Measurements from ENCODE around the gene ATG10.
A peak's percentile ranks its signal among the peaks of the same experiment; 100 is the strongest.
"Not testable (repeated sequence)": the region's sequence is repeated elsewhere in the genome, so short reads cannot be mapped to it uniquely, and the experiment has no call there.

The ATG10 gene

DNA sequence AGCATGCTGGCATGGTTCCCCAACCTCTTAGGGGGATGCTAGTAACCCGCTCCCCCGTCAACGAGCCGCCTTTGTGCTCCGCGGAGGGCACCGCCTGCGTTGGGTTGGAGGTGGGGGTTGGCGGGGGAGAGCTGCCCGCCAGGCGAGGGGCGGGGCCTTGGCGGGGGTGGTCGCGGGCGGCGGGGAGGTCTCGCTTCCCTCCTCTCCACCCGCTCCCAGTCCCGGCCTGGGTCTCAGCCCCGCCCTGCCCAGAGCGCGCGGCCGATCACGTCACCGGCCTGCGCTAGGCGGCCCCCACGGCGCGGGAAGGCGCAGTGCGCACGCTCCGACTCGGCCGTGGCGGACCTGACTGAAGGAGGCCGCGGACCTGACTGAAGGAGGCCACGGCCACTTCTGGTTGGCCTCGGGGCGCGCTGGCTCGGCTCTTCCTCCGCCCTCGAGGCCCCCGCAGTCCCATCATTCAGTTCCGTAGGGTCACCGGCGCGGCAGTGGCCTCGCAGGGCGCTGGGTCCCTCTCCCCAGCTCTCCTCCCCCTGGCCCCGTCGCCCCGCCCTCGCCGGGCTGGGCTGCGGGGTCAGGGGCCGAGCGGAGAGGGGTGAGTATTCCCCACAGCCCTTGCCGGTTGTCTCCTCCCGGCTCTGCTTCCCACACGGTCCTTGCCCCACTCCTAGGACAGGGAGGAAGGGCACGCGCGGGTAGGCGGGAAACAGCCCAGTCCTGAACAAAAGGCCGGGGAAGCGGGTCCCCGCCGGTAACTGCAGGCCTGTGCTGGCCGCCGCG lies at the start of gene ATG10:
Gene ATG10, plus strand, starts transcription at position 312 of the 780 bp plus-strand sequence. CDS start 15,548 bp downstream, outside the sequence.
- peak; percentile 76 to 77 for DNase-seq (ENCODE audit: low read depth in 2 of 2)

DNA sequence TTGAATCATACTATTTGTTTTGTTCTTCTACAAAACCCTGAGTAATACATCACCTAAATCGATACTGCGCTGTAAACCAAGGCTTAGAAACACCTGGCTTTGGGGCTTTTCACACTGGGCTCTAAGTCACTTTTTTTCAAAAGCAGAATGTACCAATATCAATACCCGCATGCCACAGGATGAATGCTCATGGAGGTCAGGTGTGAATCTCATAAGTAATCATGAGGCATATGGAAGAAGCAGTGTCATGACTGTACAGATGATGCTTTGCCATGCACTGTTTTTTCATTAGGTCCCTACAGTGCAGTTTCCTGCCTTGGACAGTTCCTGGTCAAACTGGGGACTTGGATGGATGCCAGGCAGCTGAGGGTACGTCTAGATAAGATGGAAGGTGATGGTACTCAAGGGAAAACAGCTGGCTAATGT lies 49.0 kb upstream of the ATG10 start:
- no peak for DNase-seq (ENCODE audit: low read depth in 2 of 2)

DNA sequence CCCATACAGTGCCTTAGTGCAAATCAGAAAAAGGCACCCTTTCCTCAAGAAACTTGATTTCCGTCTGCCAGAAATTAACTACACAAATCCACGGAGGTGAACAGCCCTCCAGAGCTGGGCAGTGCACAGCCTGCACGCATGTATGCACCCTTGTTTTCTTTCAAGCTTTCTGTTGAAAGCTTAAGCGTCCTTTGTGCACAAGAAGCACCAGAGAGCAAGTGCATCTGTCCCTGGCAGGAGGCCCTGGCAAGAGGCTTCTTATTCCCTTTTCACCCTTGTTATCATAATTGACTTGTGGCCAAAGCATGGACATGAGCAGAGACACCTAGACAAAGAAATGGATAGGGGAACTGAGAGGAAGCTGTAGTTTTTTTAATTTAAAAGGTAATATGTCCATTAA lies 47.4 kb upstream of the ATG10 start:
- no peak for DNase-seq (ENCODE audit: low read depth in 2 of 2)

DNA sequence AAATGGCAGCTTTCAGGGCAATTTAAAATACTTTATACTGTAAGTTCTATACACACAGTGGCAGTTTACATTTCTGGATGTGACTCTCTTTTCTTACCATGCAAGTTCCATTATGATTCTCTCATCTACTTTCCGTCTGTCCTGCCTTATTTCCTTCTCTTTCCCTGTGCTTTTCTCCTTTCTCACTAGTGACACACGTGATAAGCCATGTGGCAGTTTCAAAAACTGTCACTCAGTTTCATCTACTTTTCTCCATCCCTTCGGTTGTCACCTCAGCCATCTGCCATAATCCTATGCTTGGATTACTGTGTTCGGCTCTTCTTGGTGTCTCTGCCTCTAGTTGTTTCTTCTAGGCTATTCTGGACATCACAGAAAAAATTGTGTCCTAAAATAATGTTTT lies 46.8 kb upstream of the ATG10 start:
- DNase-seq (ENCODE audit: low read depth in 2 of 2), result no peak

DNA sequence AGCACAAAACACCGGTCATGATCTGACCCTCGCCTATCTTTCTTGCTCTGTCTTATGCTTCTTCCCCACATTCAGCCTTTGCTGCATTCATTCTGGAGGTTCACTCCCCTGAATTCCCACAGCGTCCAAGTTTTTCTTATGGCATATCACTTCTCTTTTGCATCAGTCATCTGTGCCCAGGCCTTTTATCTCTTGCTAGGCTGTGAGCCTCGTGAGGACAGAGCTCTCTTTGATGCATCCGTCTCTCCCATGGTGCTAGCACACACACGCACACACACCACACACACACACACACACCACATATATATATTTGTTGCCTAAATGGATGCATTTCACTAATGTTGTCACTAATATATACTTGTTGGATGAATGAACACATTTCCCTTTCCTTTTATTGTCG lies 45.8 kb upstream of the ATG10 start:
- DNase-seq (ENCODE audit: low read depth in 2 of 2), result no peak

DNA sequence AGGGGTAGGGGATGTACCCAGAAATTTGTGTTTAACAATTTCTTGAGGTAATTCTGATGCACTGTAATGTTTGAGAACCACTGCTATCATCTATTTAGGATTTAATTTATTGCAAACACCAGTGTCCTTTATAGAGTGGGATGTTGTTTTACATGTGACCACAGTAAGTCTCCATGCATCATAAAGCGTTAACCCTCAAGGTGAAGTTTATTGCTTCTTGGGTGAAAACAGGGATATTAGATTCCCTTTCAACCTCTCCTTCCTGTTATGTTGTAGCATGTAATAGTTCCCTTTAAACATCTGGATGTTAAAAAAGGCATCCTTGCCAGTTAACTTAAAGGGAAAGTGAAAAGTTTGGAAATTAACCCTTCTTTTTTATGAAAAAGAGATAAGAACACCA lies 35.8 kb upstream of the ATG10 start:
- no peak for DNase-seq (ENCODE audit: low read depth in 2 of 2)

DNA sequence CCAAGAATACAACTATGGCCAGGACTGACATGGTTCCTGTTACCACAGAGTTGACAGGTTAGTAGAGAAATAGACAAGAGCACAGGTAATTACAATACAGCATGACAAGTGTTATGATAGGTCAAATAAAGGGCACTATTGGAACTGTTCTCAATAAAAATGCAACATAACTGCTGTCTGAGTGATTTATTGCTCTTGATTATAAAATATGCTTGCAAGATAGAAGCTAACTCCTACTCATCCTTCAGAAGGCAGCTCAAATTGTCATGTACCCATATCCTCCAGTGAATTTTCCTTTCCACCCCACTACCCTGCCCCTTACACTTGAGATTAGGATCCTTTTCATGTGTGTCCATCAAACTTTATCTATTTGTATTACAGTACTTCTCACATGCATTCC lies 35.1 kb upstream of the ATG10 start:
- no peak for DNase-seq (ENCODE audit: low read depth in 2 of 2)

DNA sequence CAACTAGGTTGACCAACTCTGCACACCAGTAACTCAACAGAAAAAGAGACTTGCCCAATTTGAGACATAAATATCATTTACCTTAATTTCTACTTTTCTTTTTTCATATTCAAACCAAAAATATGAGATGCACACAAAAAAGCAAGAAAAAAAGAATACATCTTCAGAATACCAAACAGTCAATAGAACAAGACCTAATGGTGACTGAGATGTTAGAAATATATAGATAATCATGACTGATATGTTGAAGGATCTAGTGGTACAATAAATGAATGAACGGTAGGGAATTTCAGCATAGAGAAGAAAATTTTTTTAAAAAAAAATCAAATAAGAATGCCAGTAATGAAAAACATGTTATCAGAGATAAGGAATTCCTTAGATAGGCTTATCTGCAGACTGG lies 29.1 kb upstream of the ATG10 start:
- DNase-seq (ENCODE audit: low read depth in 2 of 2), result no peak

DNA sequence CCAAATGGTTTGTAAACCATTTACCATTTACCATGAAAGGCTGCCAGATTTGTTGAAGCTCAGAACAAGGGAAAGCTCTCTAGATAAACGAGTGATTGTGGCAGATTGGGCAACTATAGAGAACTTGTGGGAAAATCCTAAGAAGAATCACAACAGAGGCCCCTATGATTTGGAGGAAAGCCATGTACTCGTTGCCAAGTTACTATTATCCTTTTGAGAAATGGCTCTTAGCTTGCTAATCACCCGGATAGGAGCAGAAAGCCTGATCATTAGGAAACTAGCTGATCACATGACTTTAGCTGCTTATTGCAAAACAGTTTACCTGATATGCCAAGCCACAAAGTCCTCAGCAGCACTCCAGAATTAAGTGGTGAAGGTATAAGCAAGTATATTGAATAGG lies 23.5 kb upstream of the ATG10 start:
- no peak for DNase-seq (ENCODE audit: low read depth in 2 of 2)

DNA sequence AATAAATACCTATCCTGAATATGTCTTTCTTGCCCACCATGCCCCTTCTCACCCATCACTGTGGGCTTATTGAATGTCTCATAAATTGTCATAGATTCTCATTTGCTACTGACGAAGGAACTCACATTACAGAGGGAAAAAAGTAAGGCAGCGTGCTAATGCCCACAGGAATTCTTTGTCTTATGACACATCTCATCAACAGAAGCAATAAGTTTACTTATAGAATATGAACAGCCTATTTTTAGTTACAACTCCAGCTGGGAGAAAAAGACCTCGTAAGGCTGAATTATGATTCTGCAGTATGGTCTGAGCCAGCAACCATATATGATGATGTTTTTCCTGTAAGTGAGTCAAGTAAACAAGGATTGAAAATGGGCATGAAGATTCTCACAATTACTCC lies 22.4 kb upstream of the ATG10 start:
- no peak for DNase-seq (ENCODE audit: low read depth in 2 of 2)

DNA sequence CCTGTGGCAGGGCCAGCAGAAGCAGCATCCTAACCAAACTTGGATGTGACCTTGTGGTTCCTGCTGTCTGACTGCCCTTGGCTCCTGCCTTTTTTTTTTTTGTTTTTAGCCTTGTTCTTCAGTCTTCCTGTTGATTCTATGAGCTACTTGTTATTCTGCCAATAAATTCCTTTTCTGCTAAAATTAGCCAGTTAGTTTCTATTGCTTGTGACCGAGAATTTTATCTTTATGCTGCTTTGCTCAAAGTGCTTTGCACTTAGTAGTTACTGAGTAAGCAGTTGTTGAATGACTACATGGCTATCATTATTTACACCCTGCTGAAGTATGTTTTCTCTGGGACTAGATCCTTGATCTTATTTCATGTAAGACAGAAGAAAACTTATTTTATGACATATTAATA lies 20.8 kb upstream of the ATG10 start:
- no peak for DNase-seq (ENCODE audit: low read depth in 2 of 2)

DNA sequence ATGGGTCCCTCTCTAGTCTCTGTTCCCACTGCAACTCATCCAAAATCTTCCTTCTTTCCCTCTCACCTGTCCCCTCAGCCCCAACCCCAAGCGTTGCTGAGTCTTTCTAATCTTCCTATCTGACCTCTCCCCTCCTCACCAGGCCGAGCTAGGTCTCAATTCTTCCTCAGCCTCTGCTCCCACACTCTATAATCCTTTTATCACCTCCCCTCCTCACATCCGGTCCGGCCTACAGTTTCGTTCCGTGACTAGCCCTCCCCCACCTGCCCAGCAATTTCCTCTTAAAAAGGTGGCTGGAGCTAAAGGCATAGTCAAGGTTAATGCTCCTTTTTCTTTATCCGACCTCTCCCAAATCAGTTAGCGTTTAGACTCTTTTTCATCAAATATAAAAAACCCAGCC lies 17.0 kb upstream of the ATG10 start:
- not testable (repeated sequence) for DNase-seq (ENCODE audit: low read depth in 2 of 2)

DNA sequence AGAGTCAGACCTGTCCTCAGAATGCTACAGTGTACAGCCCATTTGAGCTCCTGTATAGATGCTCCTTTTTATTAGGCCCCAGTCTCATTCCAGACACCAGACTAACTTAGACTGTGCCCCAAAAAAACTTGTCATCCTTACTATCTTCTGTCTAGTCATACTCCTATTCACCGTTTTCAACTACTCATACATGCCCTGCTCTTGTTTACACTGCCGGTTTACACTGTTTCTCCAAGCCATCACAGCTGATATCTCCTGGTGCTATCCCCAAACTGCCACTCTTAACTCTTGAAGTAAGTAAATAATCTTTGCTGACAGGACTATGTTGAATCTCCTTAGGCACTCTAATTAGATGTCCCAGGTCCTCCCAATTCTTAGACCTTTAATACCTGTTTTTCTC lies 13.7 kb upstream of the ATG10 start:
- DNase-seq (ENCODE audit: low read depth in 2 of 2), result not testable (repeated sequence)

DNA sequence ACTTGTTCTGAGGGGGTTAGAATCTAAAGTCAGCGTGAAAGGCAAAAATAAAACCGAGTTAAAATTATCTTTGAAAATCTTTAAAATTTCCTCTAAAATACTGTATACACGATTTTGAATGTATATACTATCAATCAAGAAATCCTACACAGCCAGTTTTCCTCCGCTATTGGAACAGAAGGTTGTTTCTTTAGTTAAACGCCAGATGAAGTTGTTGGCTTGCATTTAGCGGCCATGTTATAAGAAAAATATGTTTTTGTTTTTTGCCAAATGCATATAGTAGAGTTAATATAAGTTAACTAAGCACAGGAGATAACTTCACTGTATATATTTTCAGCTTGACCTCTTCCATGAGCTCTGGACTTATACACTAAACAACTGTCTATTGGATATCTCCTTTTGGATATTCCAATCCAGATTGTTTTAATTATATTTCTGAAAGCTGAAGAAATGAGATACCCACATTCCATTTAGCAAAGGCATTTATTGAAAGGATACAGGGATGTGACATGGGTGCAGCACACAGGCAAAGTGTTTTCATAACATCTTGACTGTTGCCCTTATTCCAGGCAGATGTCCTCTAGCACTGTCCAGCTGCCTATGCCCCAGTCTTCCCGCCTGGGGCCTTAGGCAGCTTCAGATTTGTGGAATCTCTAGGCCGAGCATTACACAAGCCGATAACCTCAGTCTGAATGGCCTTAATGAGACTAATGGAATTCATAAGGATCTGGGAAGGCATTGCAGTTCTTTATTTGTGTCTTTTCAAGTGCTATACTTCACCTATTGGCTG lies 10.0 kb upstream of the ATG10 start:
- DNase-seq (ENCODE audit: low read depth in 2 of 2), result no peak

DNA sequence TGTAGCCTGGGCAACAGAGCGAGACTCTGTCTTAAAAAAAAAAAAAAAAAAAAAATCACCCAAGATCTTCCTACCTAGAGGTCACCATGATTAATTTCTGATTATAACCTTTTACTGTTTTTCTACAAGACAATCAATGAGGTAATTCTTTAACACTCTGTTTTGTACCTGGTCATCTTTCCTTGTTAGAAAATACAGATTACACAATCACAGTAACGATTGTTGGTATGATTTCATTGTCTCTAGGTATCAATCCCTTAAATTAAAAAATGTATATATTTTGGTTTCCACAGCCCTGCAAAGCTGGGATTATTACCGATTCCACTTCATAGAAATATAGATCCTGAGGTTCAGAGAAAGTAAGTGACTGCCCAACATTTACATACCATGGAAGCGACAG lies 8.3 kb upstream of the ATG10 start:
- DNase-seq (ENCODE audit: low read depth in 2 of 2), result no peak

DNA sequence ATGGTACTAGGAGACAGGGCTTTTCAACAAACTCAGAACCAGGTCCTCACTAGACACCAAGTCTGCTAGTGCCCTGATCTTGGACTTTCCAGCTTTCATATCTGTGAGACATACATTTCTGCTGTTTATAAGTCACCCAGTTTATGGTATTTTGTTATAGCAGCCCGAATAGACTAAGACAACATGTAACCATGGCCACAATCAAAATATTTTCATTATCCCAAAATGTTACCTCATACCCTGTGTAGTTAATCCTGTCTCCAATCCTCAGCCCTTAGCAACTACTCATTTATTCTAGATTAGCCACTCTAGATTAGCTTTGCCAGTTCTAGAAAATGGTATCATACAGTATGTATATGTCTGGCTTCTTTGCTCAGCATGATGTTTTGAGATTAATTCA lies 6.3 kb upstream of the ATG10 start:
- DNase-seq (ENCODE audit: low read depth in 2 of 2), result no peak

DNA sequence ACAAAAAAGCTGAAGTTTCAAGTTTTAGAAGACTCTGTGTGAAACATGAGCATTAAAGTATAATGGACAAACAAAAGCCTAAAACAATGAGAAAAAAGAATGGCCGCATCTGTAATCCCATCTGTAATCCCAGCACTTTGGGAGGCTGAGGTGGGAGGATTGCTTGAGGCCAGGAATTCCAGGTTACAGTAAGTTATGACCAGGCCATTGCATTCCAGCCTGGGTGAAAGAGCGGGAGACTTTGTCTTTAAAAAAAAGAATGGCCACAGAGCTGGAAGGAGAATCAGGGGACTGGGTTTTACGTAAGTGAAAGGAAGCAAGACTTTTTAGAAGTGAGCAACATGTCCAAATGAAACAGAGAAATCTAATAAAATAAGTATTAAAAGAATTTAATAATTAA lies 2.6 kb upstream of the ATG10 start:
- no peak for DNase-seq (ENCODE audit: low read depth in 2 of 2)

DNA sequence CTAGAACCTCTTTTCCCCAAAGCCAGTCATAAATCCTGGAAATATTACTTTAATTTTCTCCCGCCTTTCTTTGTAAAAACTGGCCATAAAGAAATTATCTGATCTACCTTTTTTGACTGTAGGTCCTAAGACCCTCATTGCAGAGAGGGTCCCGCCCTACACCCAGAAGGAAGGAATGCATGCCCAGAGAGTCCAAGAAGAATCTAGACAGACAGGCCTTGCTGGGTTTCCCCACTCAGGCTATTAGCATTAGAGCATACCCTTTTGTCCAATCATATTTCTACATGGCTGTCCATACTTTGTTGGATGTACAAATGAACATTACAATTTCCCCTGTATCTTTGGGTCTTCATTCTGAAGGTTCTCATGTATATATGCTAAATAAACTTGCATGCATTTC lies 1.9 kb upstream of the ATG10 start:
- DNase-seq (ENCODE audit: low read depth in 2 of 2), result no peak

DNA sequence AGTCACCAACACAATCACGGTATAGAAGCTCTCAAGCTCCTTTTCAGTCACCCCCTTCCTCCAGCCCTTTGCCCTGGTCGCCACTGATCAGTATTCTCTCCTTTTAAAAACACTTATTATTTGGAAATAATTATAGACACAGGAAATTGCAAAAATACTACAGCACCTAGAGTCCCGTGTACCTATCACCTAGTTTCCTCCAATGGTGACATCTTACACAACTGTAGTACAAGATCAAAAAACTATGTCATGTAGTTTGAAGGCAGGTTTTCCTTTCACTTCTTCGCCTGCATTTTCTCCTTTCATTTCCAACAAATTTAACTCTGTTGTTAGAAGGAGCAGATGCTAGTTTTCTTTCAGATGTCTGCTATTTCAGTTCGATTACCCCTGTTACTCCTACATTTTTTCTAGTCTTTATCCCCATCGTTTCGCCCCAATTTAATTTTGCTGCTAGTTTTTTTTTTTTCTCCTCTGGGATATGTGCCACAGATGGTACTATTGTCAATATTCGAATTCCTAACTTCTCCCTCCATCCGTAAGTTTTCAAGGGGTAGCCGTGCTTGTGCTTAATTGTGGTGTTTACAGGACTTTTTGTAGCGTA lies 612 bp upstream of the ATG10 start:
- DNase-seq (ENCODE audit: low read depth in 2 of 2), result no peak

DNA sequence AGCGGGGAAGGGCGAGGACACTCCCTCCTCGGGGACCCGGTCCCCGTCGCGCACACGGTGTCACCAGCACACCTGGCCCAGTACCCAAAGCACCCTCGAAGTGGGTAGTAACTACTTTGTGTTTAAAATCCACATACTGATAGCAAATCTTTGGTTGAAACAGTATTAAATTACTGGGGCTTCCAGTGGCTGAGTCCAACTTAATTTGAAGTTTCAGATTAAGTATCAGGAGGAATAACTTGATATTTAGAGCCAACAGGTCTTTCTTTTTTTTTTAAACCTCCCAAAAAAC lies 615 bp downstream of the ATG10 start:
- no peak for DNase-seq (ENCODE audit: low read depth in 2 of 2)

DNA sequence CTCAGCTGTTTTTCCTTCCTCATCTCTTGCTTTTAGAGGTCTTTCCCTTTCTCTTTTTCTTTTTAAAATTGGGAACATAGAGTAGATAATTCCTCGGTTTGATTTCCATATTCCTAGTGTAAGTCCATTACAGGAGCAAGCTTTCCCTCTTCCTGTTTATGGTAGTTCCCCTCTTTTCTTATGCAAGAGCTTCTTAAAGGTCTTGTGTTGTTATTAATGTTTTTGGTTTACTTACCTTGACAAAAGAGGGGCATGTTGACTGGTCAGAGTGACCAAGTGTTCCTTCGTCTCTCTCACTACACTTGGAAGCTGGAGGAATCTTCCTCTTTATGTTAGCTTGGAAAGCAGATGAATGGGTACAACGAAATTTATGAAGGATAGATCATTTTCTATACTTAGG lies 8.3 kb downstream of the ATG10 start:
- no peak for DNase-seq (ENCODE audit: low read depth in 2 of 2)

DNA sequence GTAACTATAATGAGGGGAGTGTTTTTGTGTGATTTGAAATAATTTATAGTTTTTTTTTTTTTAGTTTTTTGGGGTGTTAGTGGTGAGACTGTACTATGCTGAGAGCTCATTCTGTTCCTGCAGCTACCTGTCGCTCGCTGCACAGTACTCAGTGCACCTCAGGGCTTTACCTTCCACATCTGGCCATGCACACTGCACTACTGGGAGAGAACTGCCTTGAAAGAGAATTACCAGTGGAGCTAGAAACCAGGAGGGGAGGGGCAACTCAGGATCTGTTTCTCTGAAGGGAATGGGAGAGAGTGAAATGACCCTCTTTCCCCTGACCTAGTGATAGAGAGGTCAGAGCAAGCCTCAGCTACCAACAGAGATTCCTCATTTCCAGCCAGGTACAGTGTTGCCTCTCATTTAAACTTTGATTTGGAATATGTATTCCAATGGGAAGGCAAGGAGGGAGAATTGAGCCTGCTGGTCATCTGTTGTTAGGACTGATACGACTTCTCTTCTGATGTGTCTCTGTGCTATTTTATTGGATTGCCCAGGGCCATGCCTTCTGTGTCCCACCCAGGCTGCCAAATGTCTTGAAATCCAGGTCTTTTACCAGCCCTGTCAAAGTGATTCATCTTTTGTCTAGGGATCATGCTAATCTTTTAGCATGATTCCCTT lies 8.9 kb downstream of the ATG10 start:
- no peak for DNase-seq (ENCODE audit: low read depth in 2 of 2)

All from stimulated activated CD8-positive, alpha-beta memory T cell treated with anti-CD3 and anti-CD28 coated beads, Interleukin-2, amount 100 ng/mL, for 1 hour (primary cell).